Esophagus squamous epithelium (tissue), 5 donors: ENCODE measurements around the gene WFIKKN1. TPM values are rescaled to one million over a fixed set of nuclear protein-coding genes. Genes with fewer than 3 reads are reported as not detected.
A peak's percentile ranks its signal among the peaks of the same experiment; 100 is the strongest.

ENCODE experiments used
- DNase-seq: peaks from one replicate; lab custom pipeline; 2025; lab: John Stamatoyannopoulos, UW
- H3K27ac ChIP-seq, 4 donors: fragments of 200-600 bp; sonication (generic); one replicate each; pipeline ENCODE4 v1.5.1; 2016 to 2019; ENCODE audit warnings: mild to moderate bottlenecking in 1 of 4
- H3K27me3 ChIP-seq, 4 donors: fragments of 200-600 bp; sonication (generic); 1 replicate in 3 of 4; 2 replicates in 1 of 4; pipeline versions ENCODE4 v1.5.1 to v1.6.0; 2017 to 2021; ENCODE audit warnings: antibody characterized with exemption in 1 of 4
- H3K36me3 ChIP-seq, 3 donors: fragments of 200-600 bp; sonication (generic); one replicate each; pipeline ENCODE4 v1.5.1; 2016 to 2019
- H3K4me1 ChIP-seq, 3 donors: fragments of 200-600 bp; sonication (generic); one replicate each; pipeline ENCODE4 v1.5.1; 2017 to 2019
- H3K4me3 ChIP-seq, 4 donors: fragments of 200-600 bp; sonication (generic); 1 replicate in 3 of 4; 2 replicates in 1 of 4; pipeline ENCODE4 v1.5.1; 2016 to 2019; ENCODE audit warnings: mild to moderate bottlenecking in 2 of 4, moderate library complexity in 1 of 4
- H3K9me3 ChIP-seq, 3 donors: fragments of 200-600 bp; sonication (generic); one replicate each; pipeline ENCODE4 v1.5.1; 2016 to 2019
- CTCF ChIP-seq, 6 experiments: fragments of 450-650 bp in 4 of 6; fragments of 200-600 bp in 2 of 6; sonication (generic) in 2 of 6; IDR thresholded peaks; one replicate each; pipeline ENCODE4 v1.5.1; 2016 to 2019; ENCODE audit warnings: antibody characterized with exemption in 6 of 6, mild to moderate bottlenecking in 4 of 6, moderate library complexity in 4 of 6
- POLR2A ChIP-seq, 4 donors: fragments of 450-650 bp; IDR thresholded peaks; one replicate each; pipeline ENCODE4 v1.6.1; 2017; ENCODE audit warnings: antibody characterized with exemption in 4 of 4, mild to moderate bottlenecking in 4 of 4, moderate library complexity in 3 of 4
- WGBS, 2 donors: methylation state at CpG; one replicate each; pipeline ENCODE4 v1.1.5; 2018; 5-methylcytosine and 5-hydroxymethylcytosine counted together
- intact Hi-C: fragments of 100-400 bp; cut with DNase I; formaldehyde crosslinking; loops from one replicate; pipeline ENCODE4 v1.15.0; 2022
- total RNA-seq, 4 donors: library from RNA; depleted of rRNA; stranded (reverse); fragments of >200 nt; gene quantifications; one replicate each; pipeline ENCODE4 v1.1.0, GENCODE V29; 2016
- donor health status: DM: yes; HTN: yes; CAD: no.

Gene WFIKKN1
- total RNA-seq, 4 donors from 2014 or later, result under 0.01 to 1.8 (median 0.29) TPM

- H3K4me1 ChIP-seq, result peaks cover 63 to 84% (median 68%) of the 10 kb centered on the region in 3 donors
- no peaks in the 10 kb centered on the region for H3K36me3 ChIP-seq
- H3K27ac ChIP-seq, result peak overlapping the region in 3 of 4 donors; percentile 93 to 99 (median 95)
- no peaks in the 10 kb centered on the region for H3K9me3 ChIP-seq
- no peak for DNase-seq
- peak overlapping the region; percentile 71 to 92 (median 76) for H3K4me3 ChIP-seq
- TF ChIP-seq POLR2A (IDR thresholded peaks at IDR 0.05), result no peak
- no peak for TF ChIP-seq CTCF (IDR thresholded peaks at IDR 0.05)
- 41 to 46% methylated on average over 10 of the region's 10 CpGs for WGBS, 2 donors
- intact Hi-C loops, result no loop called here
- H3K27me3 ChIP-seq, result no peaks in the 10 kb centered on the region
Observed at GRCh38 chr16:590815-591200, 40.0 kb upstream of the WFIKKN1 start.

GRCh38 chr16:591231-591630, 39.6 kb upstream of the WFIKKN1 start:
- intact Hi-C loops, result no loop called here
- DNase-seq, result no peak
- 71 to 72% methylated on average over 8 of the region's 8 CpGs for WGBS, 2 donors
- H3K9me3 ChIP-seq, result no peaks in the 10 kb centered on the region
- TF ChIP-seq CTCF (IDR thresholded peaks at IDR 0.05) (no peak), POLR2A (IDR thresholded peaks at IDR 0.05) (no peak)
- H3K36me3 ChIP-seq, result peaks cover 0 to 1% (median 0%) of the 10 kb centered on the region in 3 donors
- H3K27me3 ChIP-seq, result no peaks in the 10 kb centered on the region
- peak overlapping the region; percentile 71 to 92 (median 76) for H3K4me3 ChIP-seq
- peak overlapping the region in 2 of 4 donors; percentile 93 to 95 for H3K27ac ChIP-seq
- peaks cover 63 to 84% (median 72%) of the 10 kb centered on the region in 3 donors for H3K4me1 ChIP-seq

- peak overlapping the region in 3 of 4 donors; percentile 71 to 92 (median 80) for H3K4me3 ChIP-seq
- intact Hi-C loops, result no loop called here
- peaks cover 62 to 83% (median 67%) of the 10 kb centered on the region in 3 donors for H3K4me1 ChIP-seq
- TF ChIP-seq POLR2A (IDR thresholded peaks at IDR 0.05) (no peak), CTCF (IDR thresholded peaks at IDR 0.05) (no peak)
- no peaks in the 10 kb centered on the region for H3K9me3 ChIP-seq
- 45 to 61% methylated on average over 4 to 10 of the region's 15 CpGs for WGBS, 2 donors
- H3K27me3 ChIP-seq, result no peaks in the 10 kb centered on the region
- peak overlapping the region; percentile 76 to 95 (median 88) for H3K27ac ChIP-seq
- DNase-seq, result no peak
- peaks cover 0 to 9% (median 0%) of the 10 kb centered on the region in 3 donors for H3K36me3 ChIP-seq
Observed at GRCh38 chr16:591892-592517, 38.8 kb upstream of the WFIKKN1 start.

DNA sequence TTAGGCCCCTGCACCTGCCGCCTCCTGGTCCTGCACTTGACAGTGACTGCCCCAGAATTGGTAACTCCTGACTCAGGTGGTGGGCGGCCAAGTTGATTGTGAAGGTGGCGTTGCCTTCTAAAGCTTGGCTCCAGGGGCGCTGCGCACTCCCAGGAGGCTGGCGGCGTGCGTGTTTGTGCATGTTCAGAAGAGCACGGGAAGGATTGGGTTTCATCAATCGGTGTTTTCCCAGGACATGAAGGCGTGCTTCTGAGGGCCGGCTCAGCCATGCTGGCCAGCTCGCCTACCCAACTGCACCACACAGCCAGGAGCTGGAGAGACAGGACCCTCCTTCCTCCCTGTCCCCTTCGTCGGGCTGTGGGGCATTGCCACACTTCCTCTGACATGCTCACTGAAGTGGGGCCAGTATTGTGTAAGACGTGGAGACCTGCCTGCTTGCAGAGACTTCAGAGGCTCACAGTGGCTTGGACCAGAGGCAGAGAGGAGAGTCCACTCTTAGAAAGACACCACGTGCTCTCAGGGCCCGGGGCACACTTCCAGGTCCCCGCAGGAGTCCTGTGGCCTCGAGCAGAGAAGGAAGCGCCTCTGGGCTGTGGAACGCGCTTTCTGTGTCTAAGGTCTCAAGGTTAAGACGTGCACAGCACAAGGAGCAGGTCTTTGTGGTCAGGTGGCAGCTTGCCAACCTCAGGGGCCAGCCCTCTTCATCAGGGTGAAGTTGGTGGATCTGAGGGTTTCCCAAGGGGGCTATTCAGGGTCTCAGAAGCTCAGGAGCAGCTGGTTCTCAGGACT, 38.1 kb upstream of the WFIKKN1 start:
- Histone ChIP-seq H3K4me1 (peaks cover 55 to 76% (median 60%) of the 10 kb centered on the region in 3 donors), H3K27ac (peak overlapping the region; percentile 76 to 95 (median 88)), H3K36me3 (peaks cover 0 to 16% (median 0%) of the 10 kb centered on the region in 3 donors), H3K9me3 (no peaks in the 10 kb centered on the region), H3K4me3 (peak overlapping the region in 3 of 4 donors; percentile 71 to 92 (median 80)), H3K27me3 (no peaks in the 10 kb centered on the region)
- 42 to 44% methylated on average over 18 to 20 of the region's 24 CpGs for WGBS, 2 donors
- no peak for DNase-seq
- TF ChIP-seq POLR2A (IDR thresholded peaks at IDR 0.05), result no peak
- peak in 5 of 6 experiments; percentile 11 to 74 (median 39) for TF ChIP-seq CTCF (IDR thresholded peaks at IDR 0.05)
- intact Hi-C loops, result no loop called here

- H3K9me3 ChIP-seq, result no peaks in the 10 kb centered on the region
- TF ChIP-seq POLR2A (IDR thresholded peaks at IDR 0.05), result no peak
- TF ChIP-seq CTCF (IDR thresholded peaks at IDR 0.05), result peak in 1 of 6 experiments; percentile 10
- WGBS, 2 donors, result 35 to 53% methylated on average over 6 to 8 of the region's 9 CpGs
- intact Hi-C loops, result no loop called here
- H3K4me1 ChIP-seq, result peaks cover 48 to 69% (median 53%) of the 10 kb centered on the region in 3 donors
- peak overlapping the region in 3 of 4 donors; percentile 71 to 92 (median 80) for H3K4me3 ChIP-seq
- no peak for DNase-seq
- peaks cover 0 to 16% (median 0%) of the 10 kb centered on the region in 3 donors for H3K36me3 ChIP-seq
- peak overlapping the region; percentile 76 to 95 (median 88) for H3K27ac ChIP-seq
- H3K27me3 ChIP-seq, result no peaks in the 10 kb centered on the region
Observed at GRCh38 chr16:593406-593805, 37.4 kb upstream of the WFIKKN1 start.
